Stimulated activated naive CD8-positive, alpha-beta T cell treated with anti-CD3 and anti-CD28 coated beads, Interleukin-15, amount 100 ng/mL, for 72 hours (primary cell): ENCODE data around the gene ZNF101.

Source experiments
- ATAC-seq: fragments of 150-1000 bp; cut with Tn5 transposase; 2 replicates; pipeline ENCODE4 v1.10.0; 2021; ENCODE audit warnings: mild to moderate bottlenecking, moderate library complexity
- DNase-seq, 2 donors: peaks; one replicate each; pipeline ENCODE4 v3.0.0; 2021 to 2022
- H3K27ac Mint-ChIP-seq, 2 donors: one replicate each; pipeline ENCODE4 v1.8.0; 2022; ENCODE audit warnings: mild to moderate bottlenecking in 2 of 2, mixed read lengths in 2 of 2, moderate library complexity in 2 of 2
- H3K27me3 Mint-ChIP-seq: one replicate; pipeline ENCODE4 v1.8.0; 2022; ENCODE audit warnings: mixed read lengths
- H3K4me1 Mint-ChIP-seq: one replicate; pipeline ENCODE4 v1.8.0; 2022; ENCODE audit warnings: mild to moderate bottlenecking, mixed read lengths
- H3K4me3 Mint-ChIP-seq, 2 donors: one replicate each; pipeline ENCODE4 v1.8.0; 2022; ENCODE audit warnings: mild to moderate bottlenecking in 2 of 2, mixed read lengths in 2 of 2, moderate library complexity in 1 of 2
- H3K9me3 Mint-ChIP-seq, 2 donors: one replicate each; pipeline ENCODE4 v1.8.0; 2022; ENCODE audit warnings: mixed read lengths in 2 of 2

The ZNF101 gene

DNA sequence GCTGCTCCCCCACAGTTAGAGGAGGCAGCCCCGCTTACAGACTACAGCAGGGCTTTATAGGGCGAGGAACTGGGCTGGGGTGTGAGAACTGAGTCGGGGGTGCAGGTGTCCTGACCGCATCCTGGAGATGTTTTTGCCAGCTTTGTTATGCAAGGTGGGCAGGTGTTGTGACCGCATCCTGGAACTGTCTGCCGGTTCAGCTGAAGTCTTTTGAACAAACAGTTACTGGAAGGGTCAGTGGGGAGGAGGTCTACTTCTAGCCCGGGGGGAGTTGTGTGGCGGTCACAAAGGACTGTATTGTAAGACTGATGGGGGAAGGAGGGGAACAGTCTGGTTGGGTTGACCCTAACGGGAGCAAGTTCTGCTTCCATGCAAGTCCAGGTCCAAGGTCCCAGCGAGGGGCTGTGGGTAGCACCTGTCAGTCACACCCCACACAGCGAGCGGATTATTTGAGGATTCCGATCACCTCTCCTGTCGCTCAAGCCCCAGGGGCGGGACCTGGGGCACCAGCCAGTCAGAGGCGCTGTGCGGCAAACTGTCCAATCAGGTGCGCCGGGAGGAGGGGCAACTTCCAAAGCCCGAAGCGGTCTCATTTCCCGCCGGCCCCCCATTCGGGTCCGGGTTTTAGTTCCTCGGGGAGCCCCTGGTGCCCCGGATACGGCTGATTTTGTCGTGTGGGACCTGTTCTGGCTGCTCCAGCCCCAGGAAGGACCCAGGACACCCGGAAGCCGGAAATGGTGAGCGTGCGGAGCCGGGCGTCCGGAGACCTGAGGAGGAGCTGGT is at the start of gene ZNF101:
Gene ZNF101 (plus strand): TSS at position 610 of the 783 bp plus-strand sequence. CDS start 125 bp downstream, at position 735.
- DNase-seq = peak; percentile 98 to 99
- peak; percentile 86 for ATAC-seq
- Mint-ChIP-seq H3K9me3 (no peaks in the 10 kb centered on the region), H3K4me3 (peak within 1 kb of the TSS; percentile 95 to 97), H3K4me1 (peaks cover 29% of the 10 kb centered on the region), H3K27me3 (no peaks in the 10 kb centered on the region), H3K27ac (peak within 1 kb of the TSS; percentile 98 to 100)

DNA sequence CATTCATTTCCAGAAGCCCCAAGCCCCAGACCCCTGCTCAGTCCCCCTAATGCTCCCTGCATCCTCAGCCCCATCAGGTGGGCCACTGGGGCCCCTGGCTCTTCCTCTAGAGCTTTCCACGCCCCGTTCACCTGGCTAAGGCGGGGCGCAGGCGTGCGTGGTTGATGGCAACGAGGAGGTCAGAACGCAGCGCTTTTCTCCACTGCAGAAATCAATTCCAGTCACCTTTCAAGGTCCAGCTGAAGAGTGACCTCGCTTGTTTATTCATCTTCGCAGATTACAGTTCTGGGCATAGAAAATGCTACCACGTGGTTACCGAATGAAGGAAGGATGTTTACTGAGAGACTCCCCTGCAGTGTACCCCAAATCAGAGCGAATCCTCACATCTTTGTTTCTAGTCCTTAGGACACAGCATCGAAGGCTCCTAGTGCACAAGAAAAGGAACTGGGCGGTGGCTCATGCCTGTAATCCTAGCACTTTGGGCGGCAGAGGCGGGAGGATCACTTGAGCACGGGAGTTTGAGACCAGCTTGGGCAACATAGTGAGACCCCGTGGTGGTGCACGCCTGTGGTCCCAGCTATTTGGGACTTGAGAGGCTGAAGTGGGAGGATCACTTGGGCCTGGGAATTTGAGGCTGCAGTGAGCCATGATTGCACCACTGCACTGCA is 49.3 kb upstream of the ZNF101 start:
- no peaks in the 10 kb centered on the region for H3K9me3 Mint-ChIP-seq
- H3K4me3 Mint-ChIP-seq = peak overlapping the region; percentile 62 to 91
- H3K27ac Mint-ChIP-seq = peak overlapping the region in 1 of 2 donors; percentile 90
- H3K27me3 Mint-ChIP-seq = no peaks in the 10 kb centered on the region
- H3K4me1 Mint-ChIP-seq = peaks cover 67% of the 10 kb centered on the region
- ATAC-seq (no peak), DNase-seq (no peak)

GRCh38 chr19:19619849-19620210 is 48.8 kb upstream of the ZNF101 start:
- Mint-ChIP-seq H3K27ac (no peak overlapping the region), H3K27me3 (no peaks in the 10 kb centered on the region), H3K4me1 (peaks cover 65% of the 10 kb centered on the region), H3K4me3 (no peak overlapping the region), H3K9me3 (no peaks in the 10 kb centered on the region)
- ATAC-seq (no peak), DNase-seq (no peak)

DNA sequence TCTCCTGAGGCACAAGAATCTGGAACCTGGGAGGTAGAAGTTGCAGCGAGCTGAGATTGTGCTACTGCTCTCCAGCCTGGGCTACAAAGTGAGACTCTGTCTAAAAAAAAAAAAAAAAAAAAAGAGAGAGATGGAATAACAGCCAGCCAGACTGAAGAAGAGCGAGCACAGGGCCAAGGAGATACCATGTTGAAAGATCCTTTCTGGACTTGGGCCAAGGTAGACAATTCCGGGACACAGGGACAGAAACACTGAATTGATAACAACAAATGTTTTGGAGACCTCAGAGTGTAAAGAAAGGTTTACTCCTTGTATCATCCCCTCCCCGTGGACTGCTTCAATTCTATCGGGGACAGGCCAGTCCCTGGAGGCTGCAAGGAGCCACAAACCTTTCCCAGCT is 45.3 kb upstream of the ZNF101 start:
- Mint-ChIP-seq H3K4me3 (no peak overlapping the region), H3K4me1 (peaks cover 56% of the 10 kb centered on the region), H3K27me3 (no peaks in the 10 kb centered on the region), H3K27ac (peak overlapping the region in 1 of 2 donors; percentile 87), H3K9me3 (no peaks in the 10 kb centered on the region)
- DNase-seq = no peak
- no peak for ATAC-seq

DNA sequence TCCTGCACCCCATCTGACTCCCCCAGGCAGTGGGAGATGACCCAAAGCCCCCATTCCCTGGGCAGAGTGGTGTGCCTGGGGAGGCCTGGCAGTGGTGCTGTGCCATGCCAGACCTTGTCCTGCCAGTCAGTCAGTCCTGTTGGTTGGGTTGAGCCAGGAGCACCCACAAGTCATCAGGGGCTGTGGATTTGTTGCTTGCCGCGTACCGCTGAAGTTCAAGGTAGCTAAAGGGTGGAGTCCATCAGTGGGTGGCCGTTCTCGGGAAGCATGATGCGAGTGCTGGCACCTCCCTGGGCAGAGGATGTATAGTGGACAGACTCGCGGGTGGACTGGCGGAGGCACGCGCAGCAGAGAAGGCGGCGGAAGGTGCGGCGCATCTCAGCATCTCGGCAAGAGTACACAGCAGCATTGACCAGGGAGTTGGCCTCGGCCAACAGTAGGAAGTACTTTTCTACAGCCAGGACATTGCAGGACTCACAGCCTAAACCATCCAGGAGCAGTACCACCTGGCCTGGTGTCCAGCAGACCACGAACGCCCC is 44.5 kb upstream of the ZNF101 start:
- Mint-ChIP-seq H3K4me3 (no peak overlapping the region), H3K4me1 (peaks cover 58% of the 10 kb centered on the region), H3K9me3 (no peaks in the 10 kb centered on the region), H3K27me3 (no peaks in the 10 kb centered on the region), H3K27ac (peak overlapping the region in 1 of 2 donors; percentile 87)
- DNase-seq (no peak), ATAC-seq (no peak)

DNA sequence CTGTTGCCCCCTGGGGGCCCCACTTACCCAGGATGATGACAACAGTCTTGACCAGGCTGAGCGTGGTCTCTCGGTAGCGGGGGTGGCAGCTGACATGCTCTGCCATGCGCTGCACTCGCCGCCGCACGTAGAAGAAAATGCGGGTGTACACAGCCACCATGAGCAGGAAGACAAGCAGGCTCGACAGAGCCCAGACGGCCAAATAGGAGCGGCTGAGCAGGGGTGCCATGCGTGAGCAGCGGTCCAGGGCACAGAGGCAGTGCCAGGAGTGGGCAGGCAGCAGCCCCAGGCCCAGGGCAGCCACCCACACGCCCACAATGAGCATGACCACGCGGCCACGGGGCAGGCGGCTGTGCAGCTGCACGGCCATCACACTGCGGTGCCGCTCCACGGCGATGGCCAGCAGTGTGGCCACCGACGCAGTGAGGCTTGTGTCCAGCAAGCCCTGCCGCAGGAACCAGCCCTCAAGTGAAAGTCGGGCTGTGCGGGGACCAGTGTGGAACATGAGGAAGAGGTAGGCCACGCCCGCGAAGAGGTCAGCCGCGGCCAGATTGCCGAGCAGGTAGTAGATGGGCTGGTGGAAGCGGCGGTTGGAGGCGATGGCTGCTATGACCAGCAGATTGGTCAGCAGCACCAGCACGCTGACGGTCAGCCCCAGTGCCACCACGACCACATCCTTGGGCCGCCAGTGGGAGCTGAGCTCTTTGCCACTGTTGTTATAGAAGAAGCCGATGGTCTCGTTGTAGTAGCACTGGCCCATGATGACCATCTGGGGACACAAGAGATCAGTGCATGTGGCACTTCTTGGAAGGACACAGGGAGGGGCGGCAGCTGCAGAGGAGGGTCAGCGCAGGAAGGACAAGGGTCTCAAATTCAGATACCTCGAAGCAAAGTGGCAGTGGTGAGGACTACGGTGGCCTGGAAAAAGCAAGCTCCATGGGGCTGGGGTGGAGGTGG is 41.8 kb upstream of the ZNF101 start:
- Mint-ChIP-seq H3K27me3 (no peaks in the 10 kb centered on the region), H3K27ac (peak overlapping the region; percentile 90 to 98), H3K4me1 (peaks cover 51% of the 10 kb centered on the region), H3K4me3 (peak overlapping the region; percentile 84 to 91), H3K9me3 (no peaks in the 10 kb centered on the region)
- DNase-seq = no peak
- ATAC-seq = no peak

- H3K4me3 Mint-ChIP-seq = peak within 1 kb of the TSS; percentile 84 to 94
- no peaks in the 10 kb centered on the region for H3K9me3 Mint-ChIP-seq
- H3K4me1 Mint-ChIP-seq = peaks cover 44% of the 10 kb centered on the region
- DNase-seq (peak; percentile 76 to 85), ATAC-seq (peak; percentile 78)
- peak within 1 kb of the TSS; percentile 94 to 100 for H3K27ac Mint-ChIP-seq
- H3K27me3 Mint-ChIP-seq = no peaks in the 10 kb centered on the region
These were observed 40.8 kb upstream of the ZNF101 start, which contains the start of gene LPAR2 for GRCh38 chr19:19627621-19628500. LPAR2 (minus strand) TSS chr19:19628220; CDS start chr19:19627275, 945 bp downstream.

DNA sequence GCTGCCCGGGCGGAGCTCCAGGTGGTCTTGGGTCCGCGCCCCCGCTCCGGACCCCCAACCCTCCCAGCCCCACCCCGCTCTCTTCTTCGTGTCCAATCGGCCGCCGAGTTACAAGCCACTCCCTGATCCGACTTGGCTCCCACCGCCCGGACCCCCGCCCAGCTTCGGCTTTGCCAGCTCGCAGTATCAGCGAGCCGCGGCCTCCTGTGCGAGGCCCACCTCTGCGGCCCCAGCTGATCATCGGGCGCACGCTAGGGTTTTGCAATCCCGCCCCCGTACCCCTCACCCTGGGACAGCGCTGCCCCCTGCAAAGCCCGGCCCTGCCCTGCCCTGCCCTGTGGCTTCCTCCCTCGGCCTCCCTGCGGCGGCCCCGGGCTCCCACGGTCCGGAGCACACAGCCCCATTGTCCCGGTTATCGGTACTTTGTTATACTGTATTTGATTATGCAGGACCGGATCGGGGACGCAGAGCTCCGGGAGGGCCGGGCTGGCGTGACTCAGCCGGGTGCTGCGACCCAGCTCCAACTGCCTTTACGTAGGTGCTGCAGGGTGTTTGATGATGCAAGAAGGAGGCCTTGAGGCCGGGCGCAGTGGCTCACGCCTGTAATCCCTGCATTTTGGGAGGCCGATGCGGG is 40.0 kb upstream of the ZNF101 start:
- H3K9me3 Mint-ChIP-seq = no peaks in the 10 kb centered on the region
- H3K27me3 Mint-ChIP-seq = no peaks in the 10 kb centered on the region
- ATAC-seq (peak; percentile 63), DNase-seq (peak; percentile 75 to 86)
- peak overlapping the region; percentile 80 to 94 for H3K4me3 Mint-ChIP-seq
- peaks cover 45% of the 10 kb centered on the region for H3K4me1 Mint-ChIP-seq
- H3K27ac Mint-ChIP-seq = peak overlapping the region; percentile 94 to 100

GRCh38 chr19:19630062-19630414 is 38.6 kb upstream of the ZNF101 start:
- no peak for ATAC-seq
- Mint-ChIP-seq H3K9me3 (no peaks in the 10 kb centered on the region), H3K27me3 (no peaks in the 10 kb centered on the region), H3K4me1 (peaks cover 50% of the 10 kb centered on the region), H3K27ac (no peak overlapping the region), H3K4me3 (no peak overlapping the region)
- DNase-seq = no peak

DNA sequence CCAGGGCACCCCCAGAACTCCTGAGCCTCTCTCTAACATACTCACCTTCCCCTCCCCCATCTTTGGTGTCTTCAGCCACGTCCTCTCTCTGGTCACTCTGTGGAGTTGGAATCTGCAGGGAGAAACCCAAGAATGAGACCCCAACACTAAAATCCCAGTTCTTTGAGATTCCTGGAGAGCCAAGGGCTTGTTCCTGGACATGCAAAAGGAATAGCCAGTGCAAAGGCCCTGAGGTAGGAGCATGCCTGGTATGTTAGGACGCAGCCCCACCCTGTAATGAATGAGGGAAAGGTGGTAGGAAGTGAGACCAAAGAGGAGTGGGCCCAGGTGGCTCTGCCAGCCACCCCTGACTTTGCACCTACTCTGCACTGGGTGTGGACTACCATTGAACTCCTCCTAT is 38.2 kb upstream of the ZNF101 start:
- H3K27ac Mint-ChIP-seq = no peak overlapping the region
- no peak for ATAC-seq

DNA sequence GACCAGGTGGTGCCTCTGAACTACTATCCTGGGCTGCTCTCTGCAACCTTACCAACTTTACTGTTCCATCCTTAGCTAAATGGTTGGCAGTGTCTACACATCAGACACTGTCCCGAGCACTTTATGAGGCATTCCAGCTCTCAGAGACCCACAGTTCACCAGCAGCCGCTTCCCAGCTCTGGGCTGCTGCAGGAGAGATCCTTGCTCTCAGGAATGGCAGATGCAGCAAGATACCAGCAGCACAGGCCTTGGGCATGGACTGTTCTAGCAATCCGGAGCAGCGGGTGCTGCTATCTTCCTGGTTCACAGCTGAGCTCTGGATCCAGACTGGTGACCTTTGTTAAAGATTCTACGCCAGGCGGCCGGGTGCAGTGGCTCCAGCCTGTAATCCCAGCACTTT is 37.3 kb upstream of the ZNF101 start:
- no peak overlapping the region for H3K27ac Mint-ChIP-seq
- ATAC-seq (no peak), DNase-seq (no peak)
- H3K4me3 Mint-ChIP-seq = no peak overlapping the region
- peaks cover 53% of the 10 kb centered on the region for H3K4me1 Mint-ChIP-seq
- H3K9me3 Mint-ChIP-seq = no peaks in the 10 kb centered on the region
- H3K27me3 Mint-ChIP-seq = no peaks in the 10 kb centered on the region

More for the DNA sequence above, 38.2 kb upstream of the ZNF101 start:
- no peak for DNase-seq
- no peak overlapping the region for H3K4me3 Mint-ChIP-seq
- H3K9me3 Mint-ChIP-seq = no peaks in the 10 kb centered on the region
- H3K27me3 Mint-ChIP-seq = no peaks in the 10 kb centered on the region
- peaks cover 54% of the 10 kb centered on the region for H3K4me1 Mint-ChIP-seq

DNA sequence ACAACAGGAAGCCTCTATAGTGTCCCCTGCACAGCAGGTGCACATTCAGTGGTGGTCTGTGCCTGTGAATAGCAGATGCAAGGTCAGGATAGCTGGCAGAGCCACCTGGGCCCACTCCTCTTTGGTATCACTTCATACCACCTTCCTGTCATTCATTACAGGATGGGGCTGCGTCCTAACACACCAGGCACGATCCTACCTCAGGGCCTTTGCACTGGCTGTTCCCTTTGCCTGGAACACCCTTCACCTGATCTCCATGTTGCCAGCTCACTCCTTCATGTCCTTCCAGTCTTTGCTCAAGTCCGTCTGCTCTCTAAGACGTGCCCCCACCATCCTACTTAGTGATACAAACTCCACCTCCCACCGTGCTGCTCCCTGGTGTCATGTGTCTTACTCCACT is 36.0 kb upstream of the ZNF101 start:
- no peak overlapping the region for H3K27ac Mint-ChIP-seq

DNA sequence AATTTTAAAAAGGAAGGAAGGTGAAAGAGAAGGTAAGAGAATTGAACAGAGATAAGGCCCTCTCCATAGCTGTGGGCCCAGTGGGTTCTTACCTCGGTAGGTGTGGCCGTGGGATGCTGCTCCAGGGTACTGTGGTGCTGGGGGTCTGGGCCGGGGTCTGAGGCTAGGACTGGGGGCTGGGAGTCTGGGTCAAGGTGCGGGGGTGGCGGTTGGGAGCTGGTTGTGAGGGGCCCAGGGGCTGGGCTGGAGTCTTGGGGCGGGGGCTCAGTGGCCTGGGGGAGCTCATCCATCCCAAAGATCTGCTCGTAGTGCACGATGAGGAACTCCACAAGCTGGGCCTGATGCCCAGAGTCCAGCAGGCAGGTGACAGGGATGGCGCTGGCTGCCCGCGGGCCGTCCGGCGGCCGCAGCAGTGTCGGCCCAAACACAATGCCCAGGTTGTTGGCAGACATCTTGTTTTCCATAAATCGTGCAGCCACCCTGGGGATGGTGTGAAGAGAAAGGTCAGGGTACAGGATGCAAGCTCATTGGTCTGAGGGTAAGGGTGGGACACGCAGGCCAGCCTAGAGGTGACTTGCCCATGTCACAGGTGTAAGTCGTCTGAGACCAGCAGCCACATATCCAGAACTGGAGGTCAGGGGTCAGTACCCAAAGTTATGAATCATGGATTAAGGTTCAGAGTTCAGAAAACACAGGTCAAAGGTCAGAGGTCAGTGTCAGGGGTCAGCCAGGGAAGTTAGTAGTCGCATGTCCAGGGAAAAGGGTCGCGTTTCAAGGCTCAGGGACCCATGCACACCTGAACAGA is 34.7 kb upstream of the ZNF101 start:
- no peaks in the 10 kb centered on the region for H3K27me3 Mint-ChIP-seq
- H3K4me3 Mint-ChIP-seq = peak overlapping the region in 1 of 2 donors; percentile 31
- ATAC-seq = no peak

More for the DNA sequence above, 36.0 kb upstream of the ZNF101 start:
- Mint-ChIP-seq H3K27me3 (no peaks in the 10 kb centered on the region), H3K4me1 (peaks cover 46% of the 10 kb centered on the region), H3K4me3 (no peak overlapping the region), H3K9me3 (no peaks in the 10 kb centered on the region)
- no peak for ATAC-seq
- no peak for DNase-seq

More for the DNA sequence above, 34.7 kb upstream of the ZNF101 start:
- DNase-seq = no peak
- Mint-ChIP-seq H3K4me1 (peaks cover 42% of the 10 kb centered on the region), H3K27ac (no peak overlapping the region), H3K9me3 (no peaks in the 10 kb centered on the region)
